ENCODE measurements around the gene KCTD19.

- TF ChIP-seq, protein P1, sequence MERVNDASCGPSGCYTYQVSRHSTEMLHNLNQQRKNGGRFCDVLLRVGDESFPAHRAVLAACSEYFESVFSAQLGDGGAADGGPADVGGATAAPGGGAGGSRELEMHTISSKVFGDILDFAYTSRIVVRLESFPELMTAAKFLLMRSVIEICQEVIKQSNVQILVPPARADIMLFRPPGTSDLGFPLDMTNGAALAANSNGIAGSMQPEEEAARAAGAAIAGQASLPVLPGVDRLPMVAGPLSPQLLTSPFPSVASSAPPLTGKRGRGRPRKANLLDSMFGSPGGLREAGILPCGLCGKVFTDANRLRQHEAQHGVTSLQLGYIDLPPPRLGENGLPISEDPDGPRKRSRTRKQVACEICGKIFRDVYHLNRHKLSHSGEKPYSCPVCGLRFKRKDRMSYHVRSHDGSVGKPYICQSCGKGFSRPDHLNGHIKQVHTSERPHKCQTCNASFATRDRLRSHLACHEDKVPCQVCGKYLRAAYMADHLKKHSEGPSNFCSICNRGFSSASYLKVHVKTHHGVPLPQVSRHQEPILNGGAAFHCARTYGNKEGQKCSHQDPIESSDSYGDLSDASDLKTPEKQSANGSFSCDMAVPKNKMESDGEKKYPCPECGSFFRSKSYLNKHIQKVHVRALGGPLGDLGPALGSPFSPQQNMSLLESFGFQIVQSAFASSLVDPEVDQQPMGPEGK (CRISPR knock-in tag; IDR thresholded peaks at IDR 0.05; ENCODE audit: borderline replicate concordance): peak; percentile 91
- TF ChIP-seq CREB5 (CRISPR knock-in tag; IDR thresholded peaks at IDR 0.05; ENCODE audit: low read depth) (no peak), GLIS3 (CRISPR knock-in tag; IDR thresholded peaks at IDR 0.05) (no peak)
Observed at GRCh38 chr16:67246081-67246755, 80.3 kb downstream of the KCTD19 start.

Measured in SK-N-SH treated with all-trans-retinoic acid at 6 μM for 48 hours (cell line).